Measurements from ENCODE around the gene JOSD1. TPM values are rescaled to one million over a fixed set of nuclear protein-coding genes. Genes with fewer than 3 reads are reported as not detected.

JOSD1 gene
- total and polyA plus RNA-seq, 2 of the 4 experiments (the other 2 are of a cell fraction), result 30.2 to 35.8 TPM

- ATAC-seq (ENCODE audit: low read depth) (no peak), DNase-seq (peak; percentile 49)
- no peak overlapping the region for H4K91ac ChIP-seq (ENCODE audit: insufficient read depth, low read depth, low read length)
- peaks cover 81% of the 10 kb centered on the region for H3K36me3 ChIP-seq (ENCODE audit: control insufficient read depth, insufficient read depth, low read length)
- no peak overlapping the region for H3K18ac ChIP-seq (ENCODE audit: low read depth, low read length)
- ChIA-PET CTCF (no interaction called here), POLR2A (ENCODE audit: unreplicated experiment) (interaction anchor here (0.5 kb wide), 1 partner anchor 96 kb away, joined by 11 read pairs; no protein-coding TSS in a partner anchor)
- no TSS peak for BruUV-seq (replicated peaks)
- H2AK9ac ChIP-seq (replicated peaks; ENCODE audit: low read depth, low read length, poor library complexity), result peak overlapping the region; percentile 57
- no peak overlapping the region for H2AK5ac ChIP-seq (ENCODE audit: low read depth, low read length)
- intact Hi-C loops (cut with micrococcal nuclease) (no loop called here), dilution Hi-C loops (cut with HindIII; ENCODE audit: low sequenced_read_pairs, unreplicated experiment) (no loop called here), in situ Hi-C loops (cut with MboI; ENCODE audit: low sequenced_read_pairs) (no loop called here)
- H3K4me3 ChIP-seq (ENCODE audit: insufficient read depth, low read depth, low read length), result no peak overlapping the region
- H2BK20ac ChIP-seq (ENCODE audit: low read depth, low read length), result peak overlapping the region; percentile 28; the same call in 1 of the 2 replicates
- peaks cover 0 to 24% of the 10 kb centered on the region in 2 experiments; a peak in 1 of 4 replicates for H3K79me1 ChIP-seq (ENCODE audit: low read depth in 1 of 2, low read length in 2 of 2)
- TF ChIP-seq MAZ (IDR thresholded peaks at IDR 0.05; ENCODE audit: borderline replicate concordance, low read depth, low read length) (no peak), RCOR1 (IDR thresholded peaks at IDR 0.05; ENCODE audit: insufficient replicate concordance, low read length) (no peak), MXI1 (IDR thresholded peaks at IDR 0.05; ENCODE audit: borderline replicate concordance, low read depth, low read length) (no peak), FOS (IDR thresholded peaks at IDR 0.05; ENCODE audit: low read depth, low read length) (no peak)
- H3K23ac ChIP-seq (ENCODE audit: low read depth, low read length), result no peak overlapping the region
- H3K9me1 ChIP-seq (ENCODE audit: insufficient read depth, low read length), result no peaks in the 10 kb centered on the region
- H4K20me1 ChIP-seq (ENCODE audit: insufficient read depth, low read length), result peaks cover 18% of the 10 kb centered on the region
- H2AFZ ChIP-seq (replicated peaks; ENCODE audit: low read length, poor library complexity), result no peak overlapping the region
- H4K8ac ChIP-seq (ENCODE audit: low read depth in 2 of 2, low read length in 2 of 2), result no peak overlapping the region
- H3K56ac ChIP-seq (ENCODE audit: extremely low read depth, insufficient read depth, low read length), result no peak overlapping the region
- H3K27ac ChIP-seq (ENCODE audit: insufficient read depth, low read length), result no peak overlapping the region
- no peaks in the 10 kb centered on the region for H3K27me3 ChIP-seq (ENCODE audit: control insufficient read depth, insufficient read depth, low read length)
- H2BK15ac ChIP-seq (ENCODE audit: low read depth, low read length), result no peak overlapping the region
- H3K4ac ChIP-seq (ENCODE audit: low read depth, low read length), result no peak overlapping the region
- peaks cover 5% of the 10 kb centered on the region for H3K4me1 ChIP-seq (ENCODE audit: control insufficient read depth, insufficient read depth, low read length)
- H3K14ac ChIP-seq (replicated peaks; ENCODE audit: low read depth, low read length), result no peak overlapping the region
- WGBS, 2 experiments (ENCODE audit: extremely low coverage in 2 of 2, insufficient read length in 1 of 2), result 90% methylated on average over 2 of the region's 21 CpGs; no CpG with 5 or more reads in 1 of the 2 experiments
- no peak overlapping the region for H4K5ac ChIP-seq (ENCODE audit: low read depth, low read length)
- no peak overlapping the region for H3K4me2 ChIP-seq (ENCODE audit: low read depth, low read length)
- no peak overlapping the region for H3K9ac ChIP-seq (ENCODE audit: low read depth, low read length)
- H2BK5ac ChIP-seq (ENCODE audit: low read depth, low read length, poor library complexity, severe bottlenecking), result no peak overlapping the region
- no peaks in the 10 kb centered on the region for H3K9me3 ChIP-seq (ENCODE audit: control insufficient read depth, insufficient read depth, low read length)
- no peak overlapping the region for H2BK120ac ChIP-seq (ENCODE audit: low read depth, low read length)
Observed at GRCh38 chr22:38737302-38738060, 36.7 kb upstream of the JOSD1 start.

All from IMR-90 (cell line).